Stomach (tissue), 4 donors: ENCODE measurements around the gene HEATR5B.

Experiments used
- CTCF ChIP-seq, 7 experiments: fragments of 450-650 bp in 4 of 7; fragments of 200-600 bp in 3 of 7; sonication (generic) in 3 of 7; IDR thresholded peaks; one replicate each; pipeline ENCODE4 v1.5.1; 2016 to 2019; ENCODE audit warnings: antibody characterized with exemption in 7 of 7, control low read depth in 2 of 7, mild to moderate bottlenecking in 1 of 7
- POLR2A ChIP-seq, 4 donors: fragments of 450-650 bp; IDR thresholded peaks; one replicate each; pipeline ENCODE4 v1.6.1; 2016; ENCODE audit warnings: antibody characterized with exemption in 4 of 4, control low read depth in 2 of 4, mild to moderate bottlenecking in 1 of 4, moderate library complexity in 1 of 4
- POLR2AphosphoS5 ChIP-seq, 3 donors: sonication (generic); formaldehyde crosslinking; IDR thresholded peaks; one replicate each; pipeline ENCODE4 v1.6.1; 2016; ENCODE audit warnings: antibody characterized with exemption in 3 of 3

GRCh38 chr2:37119157-37119556 lies 35.0 kb upstream of the HEATR5B start:
- no peak for TF ChIP-seq CTCF (IDR thresholded peaks at IDR 0.05)
- no peak for TF ChIP-seq POLR2A (IDR thresholded peaks at IDR 0.05)
- no peak for TF ChIP-seq POLR2AphosphoS5 (IDR thresholded peaks at IDR 0.05)
